HG02943 (cell line): Measurements from ENCODE around the gene HRCT1.
"Not testable (repeated sequence)": the region's sequence is repeated elsewhere in the genome, so short reads cannot be mapped to it uniquely, and the experiment has no call there.

ENCODE experiments used
- ATAC-seq: cut with Tn5 transposase; IDR thresholded peaks from one replicate; pipeline ENCODE4 v1.9.1; 2021; ENCODE audit warnings: mild to moderate bottlenecking, low read depth, moderate library complexity; ENCODE audit not compliant: unreplicated experiment

The HRCT1 gene

DNA sequence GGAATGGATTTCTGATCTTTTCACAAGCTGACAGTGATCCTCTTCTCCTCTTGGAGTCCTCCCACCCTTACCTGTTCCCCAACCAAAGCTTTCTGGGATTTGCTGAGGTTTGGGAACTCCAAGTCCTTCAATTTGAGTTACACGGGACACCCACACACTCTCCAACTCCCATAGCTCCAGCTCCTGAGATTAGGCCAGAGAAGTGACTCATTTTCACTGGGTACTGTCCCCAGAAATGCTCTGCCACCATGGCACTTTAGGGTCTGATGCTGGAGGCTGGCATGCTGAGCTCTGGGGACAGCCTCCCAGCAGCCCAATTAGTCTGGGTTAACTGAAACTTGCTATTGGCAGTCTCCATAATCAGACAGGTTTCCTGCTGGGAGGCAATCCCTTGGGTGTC, 14.0 kb upstream of the HRCT1 start:
- ATAC-seq, result no peak

DNA sequence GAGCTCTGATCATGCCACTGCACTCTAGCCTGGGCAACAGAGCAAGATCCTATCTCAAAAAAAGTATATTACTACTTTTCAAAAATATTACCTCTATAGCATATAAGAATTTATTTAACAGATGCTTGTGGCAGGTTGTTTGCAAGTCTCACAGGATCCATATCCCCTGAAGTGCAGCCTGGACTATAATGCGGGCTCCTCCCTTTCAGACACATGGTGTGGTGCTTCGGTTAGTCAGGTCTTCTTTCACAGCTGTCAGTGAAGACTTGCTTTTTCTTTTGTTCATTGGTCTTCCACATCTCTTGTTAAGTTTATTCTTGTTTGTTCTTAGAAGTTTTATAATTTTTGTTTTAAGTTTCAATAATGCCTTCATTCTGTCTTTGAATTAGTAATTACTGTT, 9.4 kb upstream of the HRCT1 start:
- no peak for ATAC-seq

DNA sequence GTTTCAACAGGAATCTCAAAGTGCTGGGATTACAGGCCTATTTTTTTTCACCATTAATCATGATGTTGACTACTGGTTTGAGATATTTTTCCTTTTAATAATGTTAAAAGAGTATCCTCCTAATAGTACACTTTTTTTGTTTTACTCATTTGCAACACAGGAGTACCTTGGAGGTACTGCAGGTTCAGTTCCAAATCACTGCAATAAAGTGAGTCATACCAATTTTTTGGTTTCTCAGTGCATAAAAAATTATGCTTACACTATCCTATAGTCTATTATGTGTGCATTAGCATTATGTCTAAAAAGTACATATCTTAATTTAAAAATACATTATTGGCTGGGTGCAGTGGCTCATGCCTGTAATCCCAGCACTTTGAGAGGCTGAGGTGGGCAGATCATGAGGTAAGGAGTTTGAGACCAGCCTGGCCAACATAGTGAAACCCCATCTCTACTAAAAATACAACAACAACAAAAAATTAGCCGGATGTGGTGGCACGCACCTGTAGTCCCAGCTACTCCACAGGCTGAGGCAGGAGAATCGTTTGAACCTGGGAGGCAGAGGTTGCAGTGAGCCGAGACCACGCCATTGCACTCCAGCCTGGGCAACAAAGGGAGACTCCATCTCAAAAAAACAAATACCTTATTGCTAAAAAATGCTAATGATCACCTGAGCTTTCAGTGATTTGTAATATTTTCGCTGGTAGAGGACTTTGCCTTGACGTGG, 8.5 kb upstream of the HRCT1 start:
- not testable (repeated sequence) for ATAC-seq

DNA sequence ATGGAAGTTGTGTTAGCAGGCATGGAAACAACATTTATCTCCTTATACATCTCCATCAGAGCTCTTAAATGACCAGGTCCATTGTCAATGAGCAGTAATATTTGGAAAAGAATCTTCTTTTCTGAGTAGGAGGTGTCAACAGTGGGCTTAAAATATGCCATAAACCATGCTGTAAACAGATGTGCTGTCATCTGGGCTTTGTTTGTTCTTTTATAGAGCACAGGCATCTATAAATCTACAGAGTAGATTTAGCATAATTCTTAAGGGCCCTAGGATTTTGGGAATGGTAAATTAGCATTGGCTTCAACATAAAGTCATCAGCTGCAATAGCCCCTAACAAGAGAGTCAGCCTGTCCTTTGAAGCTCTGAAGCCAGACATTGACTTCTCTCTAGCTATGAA, 7.7 kb upstream of the HRCT1 start:
- no peak for ATAC-seq

DNA sequence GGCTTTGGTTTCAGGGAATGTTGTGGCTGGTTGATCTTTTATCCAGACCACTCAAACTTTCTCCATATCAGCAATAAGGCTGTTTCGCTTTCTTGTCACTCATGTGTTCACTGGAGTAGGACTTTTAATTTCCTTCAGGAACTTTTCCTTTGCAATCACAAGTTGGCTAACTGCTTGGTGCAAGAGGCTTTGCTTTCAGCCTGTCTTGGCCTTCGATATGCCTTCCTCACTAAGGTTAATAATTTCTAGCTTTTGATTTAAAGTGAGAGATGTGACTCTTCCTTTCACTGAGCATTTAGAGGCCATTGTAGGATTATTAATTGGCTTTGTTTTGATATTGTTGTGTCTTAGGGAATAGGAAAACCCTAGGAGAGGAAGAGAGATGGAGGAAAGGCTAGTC, 7.0 kb upstream of the HRCT1 start:
- no peak for ATAC-seq

DNA sequence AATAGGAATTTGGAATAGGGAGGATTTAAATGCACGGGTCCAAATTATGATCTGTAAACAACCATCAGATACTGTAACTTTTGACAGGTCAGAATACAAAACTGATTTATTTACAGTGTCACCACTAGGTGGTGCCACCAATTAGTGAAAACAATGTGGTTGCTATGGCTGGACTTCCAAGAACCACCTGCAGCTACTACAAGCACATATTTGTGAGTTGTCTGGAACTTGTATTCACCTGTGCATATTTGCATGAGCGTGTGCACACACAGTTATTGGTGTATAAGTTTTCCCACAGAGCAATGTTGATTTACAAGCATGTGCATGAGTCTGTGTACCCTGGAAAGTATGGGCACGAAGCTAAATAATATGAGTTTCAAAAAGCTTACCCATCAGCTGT, 3.0 kb upstream of the HRCT1 start:
- ATAC-seq, result no peak

DNA sequence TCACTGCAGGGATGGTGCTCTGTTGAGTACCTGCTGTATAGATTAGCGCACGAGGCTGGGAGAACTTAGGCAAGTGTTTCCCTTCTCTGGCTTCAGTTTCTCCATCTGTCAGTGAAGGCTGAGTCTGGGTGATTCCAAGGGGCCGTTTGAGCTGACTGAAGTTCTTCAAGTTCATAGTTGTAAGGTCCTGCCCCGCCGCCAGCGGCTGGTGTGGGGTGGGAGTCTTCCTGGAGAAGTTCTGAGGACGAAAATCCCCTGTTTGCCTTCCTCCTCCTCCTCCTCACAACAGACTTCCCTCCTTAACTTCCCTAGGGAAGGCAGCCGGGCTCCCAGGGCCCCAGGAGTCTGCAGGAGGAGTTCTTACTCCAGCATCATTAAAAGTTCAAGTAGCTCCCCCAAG, 1.7 kb upstream of the HRCT1 start:
- ATAC-seq, result no peak

DNA sequence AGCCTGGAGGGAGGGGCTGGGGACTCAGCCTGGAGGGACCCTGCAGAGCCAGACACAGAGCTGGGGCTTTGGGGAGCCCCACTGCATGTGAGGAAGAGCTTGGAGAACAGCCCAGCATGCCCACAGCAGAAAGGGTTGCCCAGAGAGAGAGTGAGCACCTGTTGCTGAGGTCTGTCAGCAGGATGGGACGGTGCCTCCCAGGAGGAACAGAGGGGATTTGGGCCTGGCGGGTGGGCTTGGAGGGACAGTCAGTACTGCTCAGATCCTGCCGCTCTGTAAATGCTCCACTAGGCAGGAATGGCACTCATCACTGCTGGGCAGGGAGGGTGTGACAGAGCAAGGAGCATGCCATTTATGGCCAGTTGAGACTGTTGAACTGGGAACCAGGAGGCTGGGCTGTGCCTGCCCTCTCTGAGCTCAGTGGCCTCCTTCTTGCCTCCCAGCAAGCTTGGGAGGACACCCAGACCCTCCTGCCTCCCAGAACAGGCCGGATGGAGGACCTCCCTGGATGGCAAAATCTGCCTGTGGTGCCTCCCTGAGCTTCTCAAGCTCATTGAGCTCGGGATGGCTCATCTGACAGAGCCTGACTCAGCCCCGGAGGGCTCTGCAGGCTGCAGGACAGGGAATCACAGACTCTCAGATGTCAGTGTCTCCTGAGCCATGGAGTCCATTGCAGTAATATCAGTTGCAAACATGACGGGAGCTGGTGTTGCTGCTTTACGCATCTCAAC, 786 bp upstream of the HRCT1 start:
- no peak for ATAC-seq

DNA sequence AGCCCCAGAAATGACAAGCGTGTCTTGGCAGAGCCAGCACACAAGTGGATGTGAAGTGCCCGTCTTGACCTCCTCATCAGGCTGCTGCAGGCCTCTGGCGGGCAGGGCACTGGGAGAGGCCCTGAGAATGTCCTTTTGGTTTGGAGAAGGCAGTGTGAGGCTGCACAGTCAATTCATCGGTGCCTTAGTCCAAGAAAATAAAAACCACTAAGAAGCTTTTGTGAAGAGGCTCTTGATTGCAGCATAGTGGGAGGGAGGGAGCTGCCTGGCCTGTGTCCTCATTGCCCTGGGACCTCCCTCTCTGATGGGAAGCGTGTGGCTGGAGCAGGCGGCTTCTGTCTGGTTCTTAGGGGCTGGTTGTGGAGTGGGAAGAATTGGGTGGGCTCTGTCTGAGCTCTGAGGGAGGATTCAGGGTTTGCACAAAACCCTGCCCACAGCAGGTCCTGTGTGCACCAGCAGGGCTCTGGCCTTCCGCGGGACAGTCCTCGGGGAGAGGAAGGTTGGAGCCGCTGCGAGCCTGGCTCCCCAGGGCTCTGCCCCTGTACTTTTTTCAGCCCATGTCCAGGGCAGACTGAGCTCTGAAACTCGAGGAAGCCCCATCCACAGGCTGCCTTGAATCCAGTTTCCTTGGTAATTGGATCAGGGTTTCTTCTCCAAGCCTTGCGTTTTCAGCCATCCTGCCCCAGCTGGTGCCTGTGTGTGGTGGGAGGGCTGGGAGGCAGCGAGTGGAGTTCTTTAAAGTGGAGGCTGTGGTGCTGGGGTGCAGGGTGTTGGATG, 1.1 kb downstream of the HRCT1 start:
- ATAC-seq, result no peak

DNA sequence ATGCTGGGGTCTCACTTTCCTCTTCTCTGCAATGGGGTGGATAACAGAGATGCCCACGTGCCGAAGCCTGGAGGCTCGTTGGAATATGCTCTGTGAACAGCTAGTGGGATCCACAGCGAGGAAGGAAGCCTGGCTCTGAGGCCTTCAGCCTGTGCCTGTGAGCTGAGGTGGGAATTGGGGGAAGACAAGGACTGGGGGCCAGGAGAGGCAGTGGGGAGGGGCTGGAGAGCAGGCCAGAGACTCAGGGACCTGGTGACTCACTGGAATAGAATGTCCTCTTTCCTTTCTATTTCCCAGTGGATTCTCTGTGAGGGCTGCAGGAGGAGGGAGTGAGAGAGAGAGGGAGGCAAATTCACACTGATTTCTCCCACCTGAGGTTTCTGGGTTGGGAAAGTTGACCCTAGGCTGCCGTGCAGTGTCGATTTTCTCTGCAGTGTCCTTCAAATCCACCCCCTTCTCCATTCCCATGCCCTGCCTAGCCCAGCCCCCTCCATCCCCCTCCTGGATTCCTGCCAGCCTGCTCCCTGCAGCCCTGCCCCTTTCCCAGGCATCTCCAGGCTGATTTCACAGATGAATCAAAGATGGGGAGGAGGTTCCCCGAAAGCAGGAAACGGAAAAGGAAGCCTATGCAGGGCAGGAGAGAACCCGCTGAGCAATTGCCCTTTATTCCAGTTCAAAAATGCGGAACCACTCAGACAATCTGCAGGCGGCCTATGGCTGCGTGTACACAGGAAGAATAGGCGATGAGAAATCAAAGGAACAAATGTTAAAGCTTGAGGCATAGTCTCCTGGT, 1.9 kb downstream of the HRCT1 start:
- no peak for ATAC-seq

DNA sequence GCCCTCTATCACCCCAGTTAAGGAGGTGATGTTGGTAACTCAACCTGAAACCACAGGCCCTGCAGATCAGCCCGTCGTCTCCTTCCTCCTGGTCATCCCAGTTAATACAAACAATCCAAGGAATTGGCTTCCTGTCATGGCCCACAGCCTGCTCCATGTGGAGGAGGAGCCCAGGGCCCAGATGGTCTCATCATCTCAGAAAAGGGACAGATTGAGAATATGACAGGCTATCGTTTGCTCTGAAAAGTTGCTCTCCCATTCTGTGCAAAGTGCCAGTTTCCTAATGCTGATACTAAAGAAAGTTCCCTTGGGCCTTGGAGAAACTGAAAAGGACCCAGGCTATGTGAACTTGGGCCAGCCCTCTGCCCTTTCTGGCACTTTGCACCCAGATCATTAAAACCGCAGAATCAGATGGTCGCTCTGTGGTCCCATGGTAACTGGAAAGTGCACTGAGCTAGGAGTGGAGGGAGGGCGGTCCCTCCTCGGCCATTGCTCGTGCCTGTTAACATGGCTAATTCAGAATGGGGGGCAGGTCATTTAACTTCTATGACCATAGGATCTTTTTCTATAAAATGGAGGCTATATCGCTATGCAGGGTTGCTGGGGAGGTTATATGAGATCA, 2.6 kb downstream of the HRCT1 start:
- no peak for ATAC-seq

DNA sequence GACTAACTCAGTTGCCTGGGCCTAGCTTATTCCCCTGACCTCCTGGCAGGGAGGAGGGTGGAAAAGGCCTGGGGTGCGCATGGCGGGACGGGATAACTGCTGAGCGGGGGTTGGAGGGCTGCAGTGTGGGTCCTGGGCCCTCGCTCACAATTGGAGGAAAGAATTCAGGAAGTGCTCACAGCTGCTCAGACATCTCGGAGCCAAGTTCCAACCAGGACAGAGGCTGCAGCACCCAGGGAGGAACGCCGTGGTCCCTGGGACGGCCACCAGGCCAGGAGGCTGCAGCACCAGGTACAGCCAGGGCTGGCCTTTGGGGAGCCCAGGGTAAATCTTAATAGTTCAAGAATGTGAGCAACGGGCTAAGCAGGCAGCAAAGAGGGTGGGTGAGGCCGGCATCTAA, 3.3 kb downstream of the HRCT1 start, which contains the start of gene SPAAR:
TSS of gene SPAAR (plus strand) at position 217 of the 400 bp plus-strand sequence. CDS start 974 bp downstream, outside the sequence.
- no peak for ATAC-seq

DNA sequence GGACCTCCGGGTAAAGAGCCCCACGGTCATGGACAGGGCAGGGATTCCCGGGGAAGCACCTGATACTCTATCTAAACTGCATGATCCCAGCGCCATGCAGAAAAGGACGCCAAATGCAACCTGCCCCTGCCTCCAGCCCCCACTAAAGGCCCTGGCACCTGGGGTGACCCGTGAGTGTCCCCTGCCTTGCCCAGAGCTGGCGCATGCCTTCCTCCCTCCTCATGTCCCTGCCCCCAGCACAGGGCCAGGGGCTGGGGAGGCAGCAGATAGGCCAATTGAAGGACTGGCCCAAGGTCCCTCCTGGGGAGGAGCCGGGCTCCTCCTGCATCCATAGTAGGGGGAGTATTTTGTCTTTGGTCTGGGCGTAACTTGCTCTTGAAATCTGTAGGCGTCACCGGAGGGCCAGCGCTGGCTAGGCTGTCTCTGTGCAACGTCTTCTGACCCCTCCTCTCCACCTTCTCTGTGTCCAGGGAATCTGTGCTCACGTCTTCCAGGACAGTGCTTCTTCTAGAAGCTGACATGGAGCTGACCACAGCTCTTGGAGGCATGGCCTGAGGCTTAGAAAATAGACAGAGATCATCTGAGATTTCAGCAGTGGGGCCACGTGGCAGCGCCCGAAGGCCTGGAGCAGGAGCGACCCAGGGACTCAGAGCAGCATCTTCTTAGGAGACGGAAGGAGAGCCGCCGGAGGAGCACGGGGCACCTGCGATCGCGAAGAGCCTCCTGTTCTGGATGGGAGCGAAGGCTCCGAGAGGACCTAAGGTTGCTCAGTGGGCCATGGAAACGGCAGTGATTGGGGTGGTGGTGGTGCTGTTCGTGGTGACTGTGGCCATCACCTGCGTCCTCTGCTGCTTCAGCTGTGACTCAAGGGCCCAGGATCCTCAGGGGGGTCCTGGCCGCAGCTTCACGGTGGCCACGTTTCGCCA, 3.9 kb downstream of the HRCT1 start:
- no peak for ATAC-seq

DNA sequence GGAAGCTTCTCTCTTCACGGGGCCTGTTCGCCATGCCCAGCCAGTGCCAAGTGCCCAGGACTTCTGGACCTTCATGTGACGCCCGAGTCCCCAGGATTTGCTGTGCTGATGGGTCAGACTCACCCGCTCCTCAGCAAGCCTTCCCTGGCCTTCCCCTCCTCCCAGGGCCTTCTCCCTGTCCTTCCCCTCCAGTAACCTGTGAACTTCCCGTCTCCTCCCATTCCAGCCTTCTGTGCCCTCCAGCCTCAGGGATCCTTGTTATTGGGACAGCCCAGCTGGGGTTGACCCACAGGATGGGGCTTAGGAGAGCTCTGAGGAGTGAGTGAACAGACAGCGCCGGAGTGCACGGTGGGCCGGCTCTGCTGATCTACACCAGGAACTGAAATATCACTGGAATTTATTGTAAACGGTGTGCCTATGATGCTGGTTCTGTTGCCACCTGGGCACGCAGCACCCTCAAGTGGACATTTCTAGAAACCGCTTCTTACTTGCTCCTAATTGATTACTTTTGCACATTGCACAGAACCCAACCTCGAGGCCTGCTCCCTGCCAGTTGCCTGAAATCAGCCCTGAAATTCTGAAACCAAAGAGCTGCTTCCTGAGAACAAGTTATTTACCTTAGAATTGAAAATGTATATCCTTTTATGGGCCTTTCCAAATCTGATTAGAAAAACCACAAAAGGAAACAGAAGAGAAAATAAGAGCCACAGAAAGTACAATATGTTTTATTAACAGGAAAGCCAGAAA, 4.8 kb downstream of the HRCT1 start:
- ATAC-seq, result no peak

DNA sequence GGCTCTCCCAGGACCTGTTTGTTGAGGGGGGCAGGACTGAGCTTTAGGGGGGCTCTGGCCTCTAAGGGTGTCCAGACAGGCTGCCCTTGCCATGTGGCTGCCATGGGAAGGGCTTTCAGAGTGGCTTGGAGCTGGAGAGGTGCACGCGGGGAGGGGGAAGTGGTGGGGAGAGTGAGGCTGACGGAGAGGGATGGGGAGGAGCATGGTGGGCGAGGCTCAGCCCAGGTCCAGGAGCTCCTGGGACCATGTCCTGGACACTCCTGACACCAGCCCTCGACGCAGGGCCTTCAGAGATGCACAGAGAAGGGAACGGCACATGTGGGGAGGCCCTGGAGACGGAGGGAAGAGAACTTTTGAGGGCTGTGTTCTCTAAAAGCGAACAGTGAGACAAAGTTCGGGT, 5.7 kb downstream of the HRCT1 start:
- no peak for ATAC-seq

DNA sequence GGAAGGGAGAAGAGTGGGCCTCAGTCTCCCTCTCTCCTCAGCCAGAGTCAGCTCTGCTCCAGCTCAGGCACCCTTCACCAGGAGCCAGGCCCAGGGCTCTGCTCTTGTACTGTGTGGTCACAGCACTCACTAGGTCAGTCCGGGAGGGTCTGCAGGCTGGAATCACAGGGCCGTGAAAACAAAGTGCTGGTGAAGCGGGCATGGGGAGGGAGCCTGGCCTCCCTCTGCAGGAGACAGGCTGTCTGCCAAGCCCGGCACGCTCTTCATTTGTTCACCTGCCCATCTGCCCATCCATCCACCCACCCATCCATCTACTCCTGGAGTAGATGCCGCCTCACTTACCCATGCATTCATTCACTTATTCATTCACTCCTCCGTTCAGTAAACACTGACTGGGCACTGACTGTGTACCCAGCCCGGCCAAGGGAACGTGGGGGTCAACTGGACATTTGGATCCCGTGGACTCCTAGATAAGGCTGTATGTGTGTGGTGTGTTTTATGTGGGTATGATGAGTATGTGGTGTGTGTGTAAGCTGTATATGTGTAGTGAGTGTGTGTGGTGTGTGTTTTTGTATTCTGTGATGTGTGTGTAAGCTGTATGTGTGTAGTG, 6.9 kb downstream of the HRCT1 start:
- no peak for ATAC-seq

DNA sequence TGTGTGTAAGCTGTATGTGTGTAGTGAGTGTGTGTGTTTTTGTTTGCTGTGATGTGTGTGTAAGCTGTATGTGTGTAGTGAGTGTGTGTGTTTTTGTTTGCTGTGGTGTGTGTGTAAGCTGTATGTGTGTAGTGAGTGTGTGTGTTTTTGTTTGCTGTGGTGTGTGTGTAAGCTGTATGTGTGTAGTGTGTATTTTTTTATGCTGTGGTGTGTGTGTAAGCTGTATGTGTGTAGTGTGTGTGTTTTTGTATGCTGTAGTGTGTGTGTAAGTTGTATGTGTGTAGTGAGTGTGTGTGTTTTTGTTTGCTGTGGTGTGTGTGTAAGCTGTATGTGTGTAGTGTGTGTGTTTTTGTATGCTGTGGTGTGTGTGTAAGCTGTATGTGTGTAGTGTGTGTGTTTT, 7.4 kb downstream of the HRCT1 start:
- not testable (repeated sequence) for ATAC-seq

DNA sequence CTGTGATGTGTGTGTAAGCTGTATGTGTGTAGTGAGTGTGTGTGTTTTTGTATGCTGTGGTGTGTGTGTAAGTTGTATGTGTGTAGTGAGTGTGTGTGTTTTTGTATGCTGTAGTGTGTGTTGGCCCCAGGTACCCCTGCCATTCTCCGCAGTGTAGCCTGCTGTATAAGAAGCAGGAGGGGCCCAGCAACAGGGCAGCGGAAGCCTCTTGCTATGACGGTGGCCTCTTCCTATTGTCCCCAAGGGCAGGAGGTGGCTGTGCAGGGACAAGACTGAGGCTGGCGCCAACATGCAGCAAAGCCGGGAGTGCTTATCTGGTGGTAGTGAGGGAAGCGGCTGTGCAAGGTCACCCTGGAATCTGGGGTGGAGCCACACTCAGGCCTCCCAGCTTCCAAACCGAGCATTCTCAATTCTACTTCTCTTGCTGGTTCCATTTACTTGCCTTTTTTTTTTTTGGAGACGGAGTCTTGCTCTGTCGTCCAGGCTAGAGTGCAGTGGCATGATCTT, 8.4 kb downstream of the HRCT1 start:
- no peak for ATAC-seq
